NCI-H2227 treated with DMSO at 0.1 percent for 48 hours (cell line): ENCODE data around the gene CD247.

Source experiments
- DNase-seq: peaks from one replicate; lab custom pipeline; 2025; lab: John Stamatoyannopoulos, UW

Gene CD247

DNA sequence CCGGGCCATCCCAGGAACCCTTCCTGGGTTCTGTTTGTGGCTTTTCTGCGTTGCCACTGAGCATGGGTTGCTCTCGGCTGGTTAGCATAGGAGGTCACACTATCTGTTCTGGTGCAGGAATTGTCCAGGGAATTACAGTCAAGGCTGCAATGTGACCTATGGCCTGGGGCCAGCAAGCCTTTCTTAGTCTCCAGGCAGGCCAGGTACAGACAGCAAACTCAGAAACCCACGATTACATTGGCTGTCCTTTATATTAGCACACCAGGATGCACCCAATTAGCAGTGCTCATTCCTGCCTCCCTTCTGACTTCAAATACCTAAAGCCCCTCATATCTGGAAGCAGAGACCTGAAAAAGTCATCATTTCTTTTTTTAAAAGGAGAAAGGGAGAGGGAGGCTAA, 55.2 kb downstream of the CD247 start:
- DNase-seq: no peak

DNA sequence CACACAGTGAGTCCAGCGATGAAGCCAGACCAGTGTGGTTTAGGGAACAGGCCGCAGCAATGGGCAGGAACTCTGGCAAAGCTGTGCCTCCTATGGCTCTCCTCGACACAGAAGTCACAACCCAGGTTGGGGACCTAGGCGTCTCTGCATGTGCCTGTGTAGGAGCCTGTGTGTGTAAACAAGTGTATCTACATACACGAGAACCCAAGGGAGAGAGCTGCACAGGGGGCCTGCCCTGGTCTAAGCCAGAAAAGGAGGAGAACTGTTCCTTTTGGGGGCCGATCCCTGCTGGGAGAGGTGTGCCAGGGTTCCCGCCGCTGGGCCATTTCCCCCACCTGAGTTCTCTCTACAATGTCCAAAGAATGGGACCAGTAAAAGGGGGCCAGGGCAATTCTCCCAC, 56.0 kb downstream of the CD247 start:
- DNase-seq: no peak

GRCh38 chr1:167460836-167461235, 57.5 kb downstream of the CD247 start:
- no peak for DNase-seq

DNA sequence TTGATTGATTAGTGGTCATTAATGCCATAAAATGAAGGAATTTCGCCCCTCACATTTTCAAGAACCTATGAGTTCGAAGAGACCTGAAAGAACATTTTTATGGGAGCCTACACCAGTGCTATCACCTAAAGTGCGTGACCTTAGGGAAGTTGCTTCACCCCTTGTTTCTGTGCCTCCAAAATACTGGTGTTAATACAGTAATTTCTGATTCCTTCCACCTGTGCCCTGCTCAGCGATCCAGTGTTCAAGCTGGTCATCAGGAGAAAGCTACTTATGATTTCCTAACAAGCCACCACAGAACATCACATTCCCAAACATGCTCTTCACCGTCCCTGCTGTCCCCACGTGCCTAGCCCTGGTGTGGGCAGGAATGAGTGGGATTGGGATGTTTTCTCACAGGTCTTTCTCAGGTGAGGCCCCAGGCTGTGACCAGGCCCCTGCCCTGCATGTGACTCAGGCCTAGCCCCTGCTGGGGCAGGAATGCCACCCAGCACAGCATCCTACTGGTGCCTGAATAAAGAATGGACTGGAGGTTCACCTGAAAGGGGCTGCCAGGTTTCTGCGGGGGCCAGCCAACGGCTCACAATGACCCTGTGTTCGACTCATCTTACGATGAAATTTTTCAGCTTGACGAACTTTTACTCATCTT, 60.3 kb downstream of the CD247 start:
- DNase-seq: no peak

- no peak for DNase-seq
Observed at GRCh38 chr1:167456926-167457325, 61.4 kb downstream of the CD247 start.

- DNase-seq: no peak
Observed at GRCh38 chr1:167456524-167456923, 61.8 kb downstream of the CD247 start.

DNA sequence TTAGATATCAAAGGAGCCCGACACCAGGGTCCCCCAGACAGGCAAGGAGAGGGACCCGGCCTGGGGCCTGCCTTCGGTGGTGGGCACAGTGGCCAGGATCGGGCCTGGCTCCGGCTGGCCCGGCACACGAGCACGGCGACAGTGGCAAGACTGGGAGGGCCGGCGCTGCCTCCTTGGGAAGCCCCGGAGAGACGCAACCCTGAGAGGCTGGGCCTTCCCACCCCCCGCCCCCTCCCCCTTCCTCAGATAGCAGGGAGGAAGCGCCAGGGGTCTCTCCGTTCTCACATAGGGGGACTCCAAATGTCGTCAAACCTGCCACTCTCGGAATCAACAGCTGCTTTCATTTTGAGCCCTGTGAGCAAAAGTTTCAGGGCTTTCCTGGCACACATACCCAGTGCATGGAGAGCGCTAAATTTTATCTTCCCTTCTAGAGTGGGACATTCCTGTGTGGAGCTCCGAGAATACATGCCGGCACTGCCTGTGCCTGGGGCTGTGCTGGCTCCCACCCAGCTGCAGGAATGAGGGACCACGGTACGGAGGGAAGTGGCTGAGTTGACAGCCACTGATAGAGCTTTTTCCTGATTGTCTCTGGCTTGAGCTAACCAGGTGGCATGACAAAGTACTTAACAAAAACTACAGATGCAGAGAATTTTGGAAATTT, 62.4 kb downstream of the CD247 start:
- no peak for DNase-seq

GRCh38 chr1:167454894-167455785, 63.2 kb downstream of the CD247 start:
- peak; percentile 63 for DNase-seq

- DNase-seq: no peak
Observed at GRCh38 chr1:167454304-167454893, 63.9 kb downstream of the CD247 start.

- DNase-seq: no peak
Observed at GRCh38 chr1:167453123-167453522, 65.2 kb downstream of the CD247 start.

DNA sequence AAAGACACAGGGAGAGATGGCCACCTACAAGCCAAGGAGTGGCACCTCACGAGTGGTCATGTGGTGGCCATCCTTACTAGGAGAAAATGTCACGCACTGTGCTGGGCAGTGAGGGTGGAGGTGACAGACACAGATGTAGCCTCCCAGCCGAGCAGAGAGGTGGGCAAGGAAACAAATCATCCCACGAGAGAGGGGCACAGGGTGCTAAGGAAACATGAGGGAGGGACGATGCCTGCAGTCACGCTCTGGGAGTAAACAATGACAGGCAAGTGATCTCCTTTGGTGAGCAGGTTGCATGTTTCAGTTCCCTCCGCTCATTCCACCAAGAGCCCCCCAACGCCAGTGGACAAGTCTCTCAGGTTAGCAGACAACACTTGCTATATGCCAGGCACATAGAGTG, 65.8 kb downstream of the CD247 start:
- DNase-seq: no peak

GRCh38 chr1:167450843-167451242, 67.5 kb downstream of the CD247 start:
- no peak for DNase-seq

- DNase-seq: no peak
Observed at GRCh38 chr1:167447521-167448136, 70.7 kb downstream of the CD247 start.

DNA sequence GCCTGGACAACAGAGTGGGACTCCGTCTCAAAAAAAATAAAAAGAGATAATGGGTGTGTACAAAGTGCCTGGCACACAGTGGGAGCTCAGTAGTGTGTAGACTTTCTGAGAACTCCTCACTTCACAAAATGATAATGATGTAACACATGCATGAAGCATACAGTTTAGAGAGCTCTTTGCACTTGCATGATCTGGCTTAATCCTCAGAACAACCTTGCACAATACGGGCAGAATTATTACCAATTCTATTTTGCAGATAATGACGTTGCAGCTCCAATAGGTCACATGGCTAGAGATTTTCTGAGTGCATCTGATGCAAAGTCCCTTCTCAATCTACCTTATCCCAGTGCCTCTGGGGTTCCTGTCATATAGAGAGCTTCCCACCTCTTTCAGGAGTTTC, 71.4 kb downstream of the CD247 start:
- DNase-seq: no peak

- DNase-seq: no peak
Observed at GRCh38 chr1:167443757-167444156, 74.6 kb downstream of the CD247 start.

GRCh38 chr1:167442854-167443565, 75.3 kb downstream of the CD247 start:
- no peak for DNase-seq

- no peak for DNase-seq
Observed at GRCh38 chr1:167442142-167442848, 76.0 kb downstream of the CD247 start.

DNA sequence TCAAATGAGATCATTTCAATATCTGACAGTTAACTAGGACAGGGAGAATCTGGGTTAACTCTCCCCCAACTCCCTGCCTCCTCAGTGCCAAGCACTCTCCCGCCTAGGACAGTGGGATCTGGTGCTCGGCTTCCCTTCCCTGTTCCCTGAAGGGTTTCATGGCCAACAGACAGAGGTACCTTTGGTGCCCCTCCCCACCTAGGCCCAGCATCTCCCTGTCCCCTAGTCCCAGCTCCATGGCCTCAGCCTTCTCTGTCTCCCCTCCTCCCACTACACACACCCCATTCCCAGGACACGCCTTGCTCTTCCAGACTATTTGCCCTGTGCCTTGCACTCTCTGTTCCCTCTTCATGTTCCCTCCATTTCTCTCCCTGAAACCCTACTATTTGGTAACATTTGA, 77.1 kb downstream of the CD247 start:
- DNase-seq: no peak

- DNase-seq: no peak
Observed at GRCh38 chr1:167440776-167441175, 77.6 kb downstream of the CD247 start.

DNA sequence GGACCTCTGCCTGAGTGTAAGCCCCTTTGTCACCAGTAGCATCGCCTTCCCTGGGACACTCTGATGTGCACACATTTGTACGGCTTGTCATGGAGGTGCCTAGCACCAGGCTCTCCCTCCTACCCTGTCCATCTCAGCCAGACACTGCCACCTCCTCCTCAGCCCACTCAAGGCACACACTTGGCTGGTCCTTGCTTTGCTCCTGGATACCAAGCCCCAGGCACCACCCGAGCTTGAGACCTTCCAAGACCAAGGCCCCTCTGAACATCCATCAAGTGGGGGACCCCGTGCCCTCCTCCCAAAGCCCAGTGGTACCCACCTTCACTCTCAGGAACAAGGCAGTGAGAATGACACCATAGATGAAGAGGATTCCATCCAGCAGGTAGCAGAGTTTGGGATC, 78.0 kb downstream of the CD247 start:
- no peak for DNase-seq
